GM23248 (cell line): ENCODE data around the gene MRM2.

Source experiments
- EZH2 ChIP-seq: fragments of 200-600 bp; sonication (generic); IDR thresholded peaks from 2 replicates; pipeline ENCODE4 v1.6.1; 2018; ENCODE audit warnings: antibody characterized with exemption, mild to moderate bottlenecking; ENCODE audit not compliant: insufficient read depth, poor library complexity, severe bottlenecking
- EZH2phosphoT487 ChIP-seq: fragments of 200-600 bp; sonication (generic); IDR thresholded peaks from 2 replicates; pipeline ENCODE4 v1.6.1; 2018; ENCODE audit warnings: antibody characterized with exemption, moderate library complexity, mild to moderate bottlenecking, low read depth; ENCODE audit not compliant: insufficient read depth

- TF ChIP-seq EZH2 (no peak), EZH2phosphoT487 (no peak)
These were observed 10.1 kb upstream of the MRM2 start for GRCh38 chr7:2251841-2252771.
